Skeletal muscle cell (primary cell): ENCODE data around the gene C17orf113.

Experiments
- DNase-seq: peaks from one replicate; pipeline ENCODE4 v3.0.0-alpha.2; 2010; ENCODE audit warnings: low read depth
- H3K4me3 ChIP-seq: 2 replicates; pipeline ENCODE4 v1.5.1; 2011; ENCODE audit warnings: low read depth, mild to moderate bottlenecking, control low read depth, low read length, moderate library complexity

The C17orf113 gene

DNA sequence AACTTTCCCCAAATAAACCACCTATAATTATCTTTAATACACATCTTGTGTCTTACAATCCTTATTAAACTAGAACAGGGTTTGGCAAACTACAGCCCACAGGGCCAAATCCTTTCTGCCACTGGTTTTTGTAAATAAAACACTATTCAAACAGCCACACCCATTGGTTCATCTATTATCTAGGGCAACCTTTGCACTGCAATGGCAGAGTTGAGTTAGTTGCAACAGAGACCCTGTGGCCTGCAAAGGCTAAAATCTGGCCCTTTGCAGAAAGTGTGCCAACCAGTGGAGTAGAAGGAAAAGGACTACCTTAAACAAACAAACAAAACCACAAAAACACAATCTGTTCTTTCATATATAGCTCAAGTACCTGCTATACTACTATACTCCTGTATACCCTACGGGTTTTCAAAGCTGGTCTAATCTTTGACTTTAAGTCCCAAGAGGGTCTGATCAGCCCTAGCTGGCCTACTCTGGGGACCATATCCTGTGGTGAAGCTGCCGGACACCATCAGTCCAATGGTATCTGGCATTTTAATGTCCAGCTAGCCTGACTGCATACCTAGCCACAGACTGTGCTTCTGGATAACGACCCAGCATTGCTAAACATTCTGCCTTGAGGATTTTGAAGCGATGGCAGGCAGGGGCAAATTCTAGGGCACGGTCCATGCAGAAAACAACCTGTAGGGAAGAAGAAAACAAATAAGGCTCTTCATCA, 60.5 kb downstream of the C17orf113 start:
- no peak overlapping the region for H3K4me3 ChIP-seq
- no peak for DNase-seq

DNA sequence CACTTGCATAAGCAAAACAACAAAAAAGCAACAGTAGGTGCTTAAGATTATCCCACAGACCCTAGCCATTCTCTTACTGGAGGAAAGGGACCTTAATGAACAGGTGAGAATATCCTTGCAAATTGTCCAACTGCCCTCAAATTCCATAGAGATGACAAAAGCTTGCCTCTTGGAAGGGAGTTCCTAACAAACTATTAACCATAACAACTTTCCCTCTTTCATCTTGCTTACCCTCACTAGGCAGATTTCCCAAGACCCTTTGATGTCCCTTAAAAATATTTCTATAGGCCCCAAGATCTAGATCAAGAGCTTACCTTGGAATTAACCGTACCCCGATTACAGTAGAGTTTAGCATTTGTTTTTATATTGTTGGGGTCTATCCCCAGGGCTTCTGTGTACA, 62.0 kb downstream of the C17orf113 start:
- H3K4me3 ChIP-seq = no peak overlapping the region
- no peak for DNase-seq
